SK-N-SH (cell line): Measurements from ENCODE around the gene COL12A1. TPM values are rescaled to one million over a fixed set of nuclear protein-coding genes. Genes with fewer than 3 reads are reported as not detected.

Source experiments
- CTCF ChIA-PET: fragments of 300-600, 350-600 bp; formaldehyde crosslinking; extraction: SDS; loops from one replicate; lab custom pipeline; 2021; lab: Yijun Ruan, JAX
- POLR2A ChIA-PET: fragments of 350-600 bp; sonication (Branson Sonifier 250); formaldehyde crosslinking; extraction: SDS; loops from one replicate; lab custom pipeline; 2020; ENCODE audit warnings: antibody characterized with exemption, inconsistent platforms; lab: Yijun Ruan, JAX
- DNase-seq: peaks from one replicate; pipeline ENCODE4 v3.0.0; 2012
- H2AFZ ChIP-seq: fragments of 200-600 bp; sonication (generic); 2 replicates; pipeline ENCODE4 v1.8.1; 2016; ENCODE audit warnings: antibody characterized with exemption, mild to moderate bottlenecking, low read depth
- H3F3A ChIP-seq: fragments of 200-600 bp; sonication (generic); replicated peaks from 2 replicates; pipeline ENCODE3; 2016; ENCODE audit warnings: antibody characterized with exemption, mild to moderate bottlenecking; ENCODE audit not compliant: insufficient read depth
- H3K27ac ChIP-seq, 2 experiments: fragments of 200-500 bp in 1 of 2; fragments of 200-600 bp in 1 of 2; sonication (Bioruptor generic) in 1 of 2; sonication (generic), shearing (Covaris generic) in 1 of 2; 2 replicates each; pipeline versions ENCODE4 v1.5.1 to v1.6.1; 2014 to 2016; ENCODE audit warnings: low read depth in 2 of 2, inconsistent platforms in 1 of 2, low read length in 1 of 2, mild to moderate bottlenecking in 1 of 2, mixed read lengths in 1 of 2
- H3K27me3 ChIP-seq: fragments of 200-600 bp; sonication (generic), shearing (Covaris generic); 2 replicates; pipeline ENCODE4 v1.6.1; 2016; ENCODE audit warnings: mixed run types; ENCODE audit not compliant: insufficient read depth
- H3K36me3 ChIP-seq, 2 experiments: fragments of 200-500 bp in 1 of 2; fragments of 200-600 bp in 1 of 2; sonication (Bioruptor generic) in 1 of 2; sonication (generic) in 1 of 2; replicated peaks in 1 of 2; 2 replicates each; pipeline versions ENCODE3 to v1.5.1; 2014 to 2016; ENCODE audit warnings: low read length in 1 of 2, mild to moderate bottlenecking in 1 of 2; ENCODE audit not compliant: insufficient read depth in 2 of 2, control insufficient read depth in 1 of 2
- H3K4me1 ChIP-seq, 2 experiments: fragments of 200-500 bp in 1 of 2; fragments of 200-600 bp in 1 of 2; sonication (Bioruptor generic) in 1 of 2; sonication (generic), shearing (Covaris generic) in 1 of 2; 2 replicates each; pipeline versions ENCODE4 v1.5.1 to v1.6.1; 2014 to 2016; ENCODE audit warnings: low read depth in 1 of 2, low read length in 1 of 2, mixed run types in 1 of 2; ENCODE audit not compliant: insufficient read depth in 2 of 2, control insufficient read depth in 1 of 2
- H3K4me2 ChIP-seq: fragments of 200-600 bp; sonication (generic), shearing (Covaris generic); 2 replicates; pipeline ENCODE4 v1.6.1; 2017; ENCODE audit warnings: mixed run types
- H3K4me3 ChIP-seq, 2 experiments: fragments of 200-500 bp in 1 of 2; fragments of 200-600 bp in 1 of 2; sonication (Bioruptor generic) in 1 of 2; sonication (generic), shearing (Covaris generic) in 1 of 2; 2 replicates each; pipeline versions ENCODE4 v1.5.1 to v1.8.1; 2014 to 2016; ENCODE audit warnings: low read depth in 2 of 2, inconsistent platforms in 1 of 2, low read length in 1 of 2, mild to moderate bottlenecking in 1 of 2, mixed read lengths in 1 of 2, moderate library complexity in 1 of 2
- H3K79me2 ChIP-seq: fragments of 200-600 bp; sonication (generic); 2 replicates; pipeline ENCODE4 v1.8.1; 2017; ENCODE audit warnings: mild to moderate bottlenecking; ENCODE audit not compliant: insufficient read depth
- H3K9ac ChIP-seq: fragments of 200-600 bp; sonication (generic); 2 replicates; pipeline ENCODE4 v1.6.1; 2017; ENCODE audit warnings: mixed run types
- H3K9me2 ChIP-seq: fragments of 200-600 bp; sonication (generic); 2 replicates; pipeline ENCODE4 v1.6.1; 2017; ENCODE audit warnings: mixed run types
- H3K9me3 ChIP-seq: fragments of 200-600 bp; sonication (generic); 2 replicates; pipeline ENCODE4 v1.6.1; 2017; ENCODE audit warnings: mixed run types, mild to moderate bottlenecking, moderate library complexity
- H4K20me1 ChIP-seq: fragments of 200-600 bp; sonication (generic); 2 replicates; pipeline ENCODE4 v1.6.1; 2017; ENCODE audit warnings: mild to moderate bottlenecking, mixed run types; ENCODE audit not compliant: insufficient read depth
- CHD2 ChIP-seq: fragments of 150-350 bp; IDR thresholded peaks from 2 replicates; pipeline ENCODE4 v1.6.1; 2018; ENCODE audit warnings: low read length; ENCODE audit not compliant: partially characterized antibody
- CTCF ChIP-seq: fragments of 200-600 bp; sonication (generic); IDR thresholded peaks from 2 replicates; pipeline ENCODE4 v1.6.1; 2017; ENCODE audit warnings: antibody characterized with exemption, mild to moderate bottlenecking, moderate library complexity
- ELF1 ChIP-seq: IDR thresholded peaks from 2 replicates; pipeline ENCODE4 v1.4.0; 2012
- EZH2phosphoT487 ChIP-seq: fragments of 200-600 bp; sonication (generic); IDR thresholded peaks from 2 replicates; pipeline ENCODE4 v1.6.1; 2017; ENCODE audit warnings: low read depth, mixed run types, mild to moderate bottlenecking, antibody characterized with exemption, moderate library complexity, borderline replicate concordance
- FOXJ3 ChIP-seq: sonication (generic); formaldehyde crosslinking; IDR thresholded peaks from 2 replicates; pipeline ENCODE4 v1.5.1; 2020; ENCODE audit warnings: mild to moderate bottlenecking, missing genetic modification reagents
- GABPA ChIP-seq: IDR thresholded peaks from 2 replicates; pipeline ENCODE4 v1.4.0; 2012; ENCODE audit warnings: low read depth, mild to moderate bottlenecking
- GATA2 ChIP-seq: sonication (generic); formaldehyde crosslinking; IDR thresholded peaks from 2 replicates; pipeline ENCODE4 v1.5.0; 2020; ENCODE audit warnings: mild to moderate bottlenecking, missing genetic modification reagents
- IRF3 ChIP-seq: fragments of 150-350 bp; IDR thresholded peaks from 2 replicates; pipeline ENCODE4 v1.6.1; 2016; ENCODE audit warnings: mild to moderate bottlenecking, low read depth, low read length
- JUND ChIP-seq: IDR thresholded peaks from 2 replicates; pipeline ENCODE4 v1.4.0; 2012
- NRF1 ChIP-seq: IDR thresholded peaks from 2 replicates; pipeline ENCODE4 v1.6.1; 2012; ENCODE audit warnings: low read depth, mild to moderate bottlenecking, low read length
- RAD21 ChIP-seq: IDR thresholded peaks from 2 replicates; pipeline ENCODE4 v1.6.1; 2012; ENCODE audit warnings: mild to moderate bottlenecking, low read length
- REST ChIP-seq: IDR thresholded peaks from 2 replicates; pipeline ENCODE4 v1.6.1; 2012; ENCODE audit warnings: mild to moderate bottlenecking, low read depth, low read length, moderate library complexity
- USF2 ChIP-seq: fragments of 150-350 bp; IDR thresholded peaks from 2 replicates; pipeline ENCODE4 v1.6.1; 2017; ENCODE audit warnings: antibody characterized with exemption, low read length, low read depth, borderline replicate concordance
- WGBS: methylation state at CpG from one replicate; pipeline ENCODE4 v1.1.6; 2017; ENCODE audit warnings: low lambda C conversion rate; 5-methylcytosine and 5-hydroxymethylcytosine counted together
- polyA plus RNA-seq, 3 experiments: library from polyadenylated mRNA; depleted of rRNA; stranded (reverse); fragments of >200 nt; gene quantifications; 2 replicates each; pipeline ENCODE4 v1.2.3, GENCODE V29; 2012

Gene COL12A1
- polyA plus RNA-seq, 1 of the 3 experiments (the other 2 are of a cell fraction): 0.03 TPM

GRCh38 chr6:75155631-75156030 is 50.2 kb downstream of the COL12A1 start:
- H3K9ac ChIP-seq: no peak overlapping the region
- no peak overlapping the region for H3K4me3 ChIP-seq
- no peaks in the 10 kb centered on the region for H3K9me2 ChIP-seq
- no peaks in the 10 kb centered on the region for H3K36me3 ChIP-seq
- 6% methylated on average over 5 of the region's 5 CpGs for WGBS
- no peak for TF ChIP-seq CTCF
- TF ChIP-seq EZH2phosphoT487: no peak
- TF ChIP-seq CHD2: no peak
- no peak for TF ChIP-seq GATA2 (CRISPR knock-in tag)
- no peak for TF ChIP-seq FOXJ3
- TF ChIP-seq IRF3: no peak
- TF ChIP-seq RAD21: no peak
- no peak overlapping the region for H3K4me2 ChIP-seq
- H3K27me3 ChIP-seq: peaks cover 12% of the 10 kb centered on the region; the same call in 1 of the 2 replicates
- H3K79me2 ChIP-seq: no peaks in the 10 kb centered on the region
- H4K20me1 ChIP-seq: no peaks in the 10 kb centered on the region
- ChIA-PET CTCF (interaction anchor here (0.5 kb wide), 1 partner anchor 721 kb away, joined by 4 read pairs; no protein-coding TSS in a partner anchor), POLR2A (no interaction called here)
- no peak overlapping the region for H3K27ac ChIP-seq
- H2AFZ ChIP-seq: no peak overlapping the region
- no peaks in the 10 kb centered on the region for H3F3A ChIP-seq
- no peaks in the 10 kb centered on the region for H3K4me1 ChIP-seq
- no peaks in the 10 kb centered on the region for H3K9me3 ChIP-seq
- no peak for DNase-seq

- no peak for TF ChIP-seq REST
- no peak for TF ChIP-seq GABPA
- TF ChIP-seq USF2: no peak
- no peak for TF ChIP-seq JUND
- TF ChIP-seq RAD21: no peak
- TF ChIP-seq ELF1: no peak
- TF ChIP-seq FOXJ3: no peak
- TF ChIP-seq NRF1: no peak
- no peaks in the 10 kb centered on the region for H3K9me3 ChIP-seq
- H3K4me3 ChIP-seq: no peak overlapping the region
- no peak overlapping the region for H3K4me2 ChIP-seq
- H3K27ac ChIP-seq: no peak overlapping the region
- no peaks in the 10 kb centered on the region for H3F3A ChIP-seq
- WGBS: 8% methylated on average over 1 of the region's 1 CpG
- H3K9ac ChIP-seq: no peak overlapping the region
- H3K4me1 ChIP-seq: no peaks in the 10 kb centered on the region
- no peaks in the 10 kb centered on the region for H3K36me3 ChIP-seq
- no peaks in the 10 kb centered on the region for H4K20me1 ChIP-seq
- no peak overlapping the region for H2AFZ ChIP-seq
- DNase-seq: no peak
- no peaks in the 10 kb centered on the region for H3K79me2 ChIP-seq
- POLR2A ChIA-PET: no interaction called here
- CTCF ChIA-PET: no interaction called here
- H3K9me2 ChIP-seq: no peaks in the 10 kb centered on the region
- peaks cover 12% of the 10 kb centered on the region; the same call in 1 of the 2 replicates for H3K27me3 ChIP-seq
Observed at GRCh38 chr6:75154973-75155372, 50.9 kb downstream of the COL12A1 start.
